GM12872 (cell line): Measurements from ENCODE around the gene DIAPH3.

Experiments
- TF ChIP-seq, protein P1 (sequence below): IDR thresholded peaks from 3 replicates; pipeline ENCODE4 v1.5.1; 2011; ENCODE audit warnings: low read depth, mild to moderate bottlenecking, low read length, moderate library complexity; ENCODE audit not compliant: insufficient read depth

The DIAPH3 gene

GRCh38 chr13:60090574-60090973 lies 73.2 kb downstream of the DIAPH3 start:
- TF ChIP-seq, protein P1, sequence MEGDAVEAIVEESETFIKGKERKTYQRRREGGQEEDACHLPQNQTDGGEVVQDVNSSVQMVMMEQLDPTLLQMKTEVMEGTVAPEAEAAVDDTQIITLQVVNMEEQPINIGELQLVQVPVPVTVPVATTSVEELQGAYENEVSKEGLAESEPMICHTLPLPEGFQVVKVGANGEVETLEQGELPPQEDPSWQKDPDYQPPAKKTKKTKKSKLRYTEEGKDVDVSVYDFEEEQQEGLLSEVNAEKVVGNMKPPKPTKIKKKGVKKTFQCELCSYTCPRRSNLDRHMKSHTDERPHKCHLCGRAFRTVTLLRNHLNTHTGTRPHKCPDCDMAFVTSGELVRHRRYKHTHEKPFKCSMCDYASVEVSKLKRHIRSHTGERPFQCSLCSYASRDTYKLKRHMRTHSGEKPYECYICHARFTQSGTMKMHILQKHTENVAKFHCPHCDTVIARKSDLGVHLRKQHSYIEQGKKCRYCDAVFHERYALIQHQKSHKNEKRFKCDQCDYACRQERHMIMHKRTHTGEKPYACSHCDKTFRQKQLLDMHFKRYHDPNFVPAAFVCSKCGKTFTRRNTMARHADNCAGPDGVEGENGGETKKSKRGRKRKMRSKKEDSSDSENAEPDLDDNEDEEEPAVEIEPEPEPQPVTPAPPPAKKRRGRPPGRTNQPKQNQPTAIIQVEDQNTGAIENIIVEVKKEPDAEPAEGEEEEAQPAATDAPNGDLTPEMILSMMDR = no peak

- TF ChIP-seq, protein P1 = no peak
These were observed 82.9 kb downstream of the DIAPH3 start for GRCh38 chr13:60080850-60081249.

DNA sequence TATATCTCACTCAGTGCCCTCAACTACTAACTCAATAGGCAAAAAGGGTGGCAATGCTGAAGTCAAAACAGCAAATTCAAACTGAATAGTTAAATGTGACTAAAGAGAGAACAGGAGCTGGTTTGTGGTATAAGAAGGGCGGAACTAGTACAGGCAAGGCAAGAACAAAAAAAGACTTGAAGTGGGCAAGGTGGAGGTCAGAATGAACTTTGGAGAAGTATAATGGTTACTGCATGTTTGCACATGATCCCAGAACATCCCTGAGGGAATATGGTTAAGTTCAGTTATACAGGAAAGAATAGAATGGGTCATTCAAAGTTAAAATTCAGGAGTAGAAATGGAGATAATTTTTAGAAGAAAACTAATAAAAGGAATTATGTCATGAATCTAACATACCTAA lies 85.5 kb downstream of the DIAPH3 start:
- TF ChIP-seq, protein P1 = no peak

- TF ChIP-seq, protein P1 = no peak
These were observed 87.9 kb downstream of the DIAPH3 start for GRCh38 chr13:60075850-60076249.

DNA sequence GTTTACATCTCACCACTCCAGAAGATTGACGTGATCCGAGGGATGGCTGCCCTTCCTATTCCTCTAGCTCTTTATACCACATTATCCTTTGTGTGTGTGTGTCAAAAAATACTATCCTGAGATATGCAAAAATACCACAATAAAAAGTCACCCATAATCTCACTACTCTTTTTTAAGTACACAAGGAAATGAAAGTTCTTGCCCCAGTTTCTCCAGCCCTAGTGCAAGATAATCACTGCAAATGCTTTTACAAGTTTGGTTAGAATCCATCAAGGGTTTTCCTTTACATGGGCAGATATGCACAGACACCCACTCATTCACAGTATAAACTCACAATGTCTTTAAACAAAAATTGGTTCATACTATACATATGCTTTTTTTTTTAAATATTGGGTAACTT lies 89.3 kb downstream of the DIAPH3 start:
- TF ChIP-seq, protein P1 = no peak

- TF ChIP-seq, protein P1 = no peak
These were observed 97.5 kb downstream of the DIAPH3 start for GRCh38 chr13:60066226-60066625.

DNA sequence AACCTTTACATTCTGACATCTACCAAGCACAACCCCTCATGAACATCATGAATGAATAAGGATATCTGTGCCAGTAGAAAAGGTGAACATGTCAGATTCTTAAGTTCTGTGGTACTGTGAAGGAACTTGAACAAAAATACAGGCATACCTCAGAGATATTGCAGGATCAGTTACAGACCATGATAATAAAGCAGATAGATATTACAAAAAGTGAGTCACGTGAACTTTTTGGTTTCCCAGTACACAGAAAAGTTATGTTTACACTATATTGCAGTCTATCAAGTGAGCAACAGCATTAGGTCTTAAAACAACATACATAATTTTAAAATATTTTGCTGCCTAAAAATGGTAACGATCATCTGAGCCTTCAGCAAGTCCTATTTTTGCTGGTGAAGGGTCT lies 101.2 kb downstream of the DIAPH3 start:
- TF ChIP-seq, protein P1 = no peak

DNA sequence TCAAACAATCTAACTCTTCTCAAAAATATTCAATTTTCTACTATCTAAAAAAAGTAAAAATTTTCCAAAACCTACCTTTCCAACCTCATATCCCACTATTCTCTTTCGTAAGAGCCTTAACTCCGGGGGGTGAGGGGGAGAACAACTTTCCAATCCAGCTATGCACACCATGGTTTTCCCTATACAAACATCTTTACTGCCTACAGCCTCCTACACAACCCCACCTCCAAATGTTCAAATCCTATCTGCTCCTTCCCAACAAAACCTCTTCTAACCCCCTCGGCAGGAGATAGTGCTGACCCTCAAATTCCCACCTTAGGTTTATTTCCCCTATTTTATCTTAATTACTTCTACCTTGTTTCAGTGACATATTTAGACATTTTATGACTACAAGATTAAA lies 102.0 kb downstream of the DIAPH3 start:
- TF ChIP-seq, protein P1 = no peak
